Choroid plexus epithelial cell (primary cell): ENCODE data around the gene GALK2.

Source experiments
- DNase-seq: peaks from one replicate; pipeline ENCODE4 v3.0.0-alpha.2; 2010; ENCODE audit warnings: low read depth
- H3K4me3 ChIP-seq: 2 replicates; pipeline ENCODE4 v1.5.1; 2011; ENCODE audit warnings: low read depth, mild to moderate bottlenecking, control low read depth, low read length, moderate library complexity
- CTCF ChIP-seq: conservative IDR thresholded peaks from 2 replicates; pipeline ENCODE4 v1.5.1; 2011; ENCODE audit warnings: low read depth, mild to moderate bottlenecking, control low read depth, inconsistent platforms, low read length, moderate library complexity

Gene GALK2

GRCh38 chr15:49169880-49170597 lies at the start of gene GALK2:
Gene GALK2 (plus strand): TSS chr15:49170247. CDS start chr15:49170323, 76 bp downstream.
- no peak for TF ChIP-seq CTCF
- DNase-seq: peak; percentile 92
- H3K4me3 ChIP-seq: peak within 1 kb of the TSS; percentile 89

GRCh38 chr15:49120832-49121231 lies 49.2 kb upstream of the GALK2 start:
- TF ChIP-seq CTCF: no peak
- H3K4me3 ChIP-seq: no peak overlapping the region
- DNase-seq: no peak

- no peak overlapping the region for H3K4me3 ChIP-seq
- no peak for DNase-seq
- TF ChIP-seq CTCF: no peak
Observed at GRCh38 chr15:49121901-49122300, 48.1 kb upstream of the GALK2 start.

- no peak for TF ChIP-seq CTCF
- H3K4me3 ChIP-seq: no peak overlapping the region
- DNase-seq: no peak
Observed at GRCh38 chr15:49122541-49123062, 47.4 kb upstream of the GALK2 start.

- TF ChIP-seq CTCF: no peak
- no peak for DNase-seq
- H3K4me3 ChIP-seq: no peak overlapping the region
Observed at GRCh38 chr15:49124371-49124770, 45.7 kb upstream of the GALK2 start.

GRCh38 chr15:49131403-49131802 lies 38.6 kb upstream of the GALK2 start:
- TF ChIP-seq CTCF: no peak
- H3K4me3 ChIP-seq: no peak overlapping the region
- no peak for DNase-seq

GRCh38 chr15:49134683-49135341 lies 35.2 kb upstream of the GALK2 start:
- TF ChIP-seq CTCF: no peak
- H3K4me3 ChIP-seq: no peak overlapping the region
- DNase-seq: peak; percentile 78
